Measurements from ENCODE around the gene ZNF827. TPM values are rescaled to one million over a fixed set of nuclear protein-coding genes. Genes with fewer than 3 reads are reported as not detected.
"Not testable (repeated sequence)": the region's sequence is repeated elsewhere in the genome, so short reads cannot be mapped to it uniquely, and the experiment has no call there.

Gene ZNF827
- total RNA-seq, 2 donors from 2014 or later, result 11.8 to 40.5 TPM

DNA sequence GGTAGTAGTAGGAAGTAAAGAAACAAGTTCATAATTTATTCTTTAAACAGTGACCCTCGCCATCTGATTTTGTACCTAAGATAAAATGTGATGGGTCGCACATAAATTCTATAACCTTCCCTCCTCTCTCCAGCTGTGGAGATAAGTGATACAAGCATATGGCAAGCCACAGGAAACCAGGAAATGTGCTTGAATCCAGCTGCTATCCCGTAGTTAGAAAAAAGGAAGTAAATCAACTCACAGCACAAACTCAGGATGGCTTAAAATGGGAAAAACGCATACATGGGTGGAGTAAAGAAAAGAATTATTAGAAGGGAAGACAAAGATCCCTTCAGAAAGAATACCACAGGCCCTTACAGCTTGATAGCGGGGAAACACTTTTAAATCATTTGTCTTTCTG is 78.2 kb downstream of the ZNF827 start:
- no peak overlapping the region for H3K4me3 Mint-ChIP-seq
- no peaks in the 10 kb centered on the region for H3K27me3 Mint-ChIP-seq
- peaks cover 2 to 3% of the 10 kb centered on the region in 2 donors for H3K4me1 Mint-ChIP-seq (ENCODE audit: low read depth in 2 of 2)
- H3K36me3 Mint-ChIP-seq, result no peaks in the 10 kb centered on the region
- ATAC-seq, result no peak
- H3K9me3 Mint-ChIP-seq, result no peaks in the 10 kb centered on the region
- H3K27ac Mint-ChIP-seq, result no peak overlapping the region
- no peak for DNase-seq (ENCODE audit: low spot score)

DNA sequence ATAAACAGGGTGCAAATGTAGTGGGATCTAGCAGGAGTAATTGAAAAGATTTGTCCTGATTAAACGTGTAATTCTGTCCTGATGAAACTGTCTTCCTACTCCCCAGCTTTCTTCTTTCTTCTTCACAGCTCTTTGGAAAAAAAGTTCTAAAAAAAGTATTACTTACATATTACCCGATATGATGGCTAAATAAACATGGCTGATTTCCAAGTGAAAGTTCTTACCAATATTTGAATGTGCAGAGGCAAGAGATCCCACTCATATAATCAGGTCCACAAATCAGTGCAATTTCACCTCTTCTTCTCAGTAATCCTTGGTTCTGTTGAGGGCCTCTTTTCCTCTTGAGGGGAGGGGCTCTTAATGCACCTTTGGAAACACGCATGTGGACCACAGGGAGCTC is 78.7 kb downstream of the ZNF827 start:
- Mint-ChIP-seq H3K9me3 (no peaks in the 10 kb centered on the region), H3K4me1 (ENCODE audit: low read depth in 2 of 2) (no peaks in the 10 kb centered on the region), H3K36me3 (no peaks in the 10 kb centered on the region), H3K4me3 (no peak overlapping the region), H3K27ac (no peak overlapping the region), H3K27me3 (no peaks in the 10 kb centered on the region)
- ATAC-seq (no peak), DNase-seq (ENCODE audit: low spot score) (no peak)

DNA sequence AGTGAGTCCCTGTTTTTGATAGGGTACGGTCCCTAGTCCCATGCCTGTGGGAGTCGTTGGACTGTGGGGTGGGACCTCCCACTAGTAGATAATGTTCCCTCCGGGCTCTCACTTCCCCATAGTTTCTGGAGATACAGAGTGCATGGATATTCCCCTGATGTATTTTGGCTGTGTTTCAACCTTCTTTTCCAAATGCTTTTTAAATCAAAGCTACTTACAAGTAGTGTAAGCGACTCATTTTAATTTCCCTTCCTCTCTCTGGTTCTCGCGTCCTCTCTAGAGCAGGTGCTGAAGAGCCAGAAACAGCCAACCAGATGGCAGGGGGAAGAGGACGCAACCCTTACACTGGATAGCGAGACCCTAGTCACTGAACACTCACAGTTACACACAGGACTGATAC is 79.2 kb downstream of the ZNF827 start:
- no peaks in the 10 kb centered on the region for H3K4me1 Mint-ChIP-seq (ENCODE audit: low read depth in 2 of 2)
- no peak overlapping the region for H3K4me3 Mint-ChIP-seq
- no peaks in the 10 kb centered on the region for H3K27me3 Mint-ChIP-seq
- DNase-seq (ENCODE audit: low spot score) (no peak), ATAC-seq (no peak)
- no peaks in the 10 kb centered on the region for H3K9me3 Mint-ChIP-seq
- H3K27ac Mint-ChIP-seq, result no peak overlapping the region
- H3K36me3 Mint-ChIP-seq, result no peaks in the 10 kb centered on the region

DNA sequence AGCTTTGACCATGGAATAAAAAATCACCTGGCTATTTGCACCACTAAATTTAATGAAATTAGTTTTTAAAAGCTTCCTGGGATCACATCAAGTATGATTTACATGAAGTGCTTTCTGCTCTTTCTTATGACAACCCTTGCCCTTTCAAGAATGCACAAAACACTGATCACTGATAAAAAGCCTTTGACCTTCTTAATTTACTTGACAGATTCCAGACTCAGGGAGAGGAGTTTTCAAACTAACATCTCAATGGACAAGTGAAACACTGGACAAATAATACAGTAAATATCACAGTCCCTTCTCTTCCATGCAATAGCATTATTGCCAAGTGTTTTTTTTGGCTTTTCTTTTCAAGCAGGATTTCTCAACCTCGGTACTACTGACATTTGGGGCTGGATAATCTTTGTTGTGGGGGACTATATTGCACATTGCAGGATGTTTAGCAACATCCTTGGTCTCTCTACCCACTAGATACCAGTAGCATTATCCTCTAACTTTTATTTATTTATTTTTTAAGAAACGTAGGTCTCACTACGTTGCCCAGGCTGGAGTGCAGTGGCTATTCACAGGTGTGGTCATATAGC is 86.3 kb downstream of the ZNF827 start:
- H3K27ac Mint-ChIP-seq, result peak overlapping the region in 1 of 2 donors; percentile 41
- ATAC-seq, result no peak
- no peaks in the 10 kb centered on the region for H3K27me3 Mint-ChIP-seq
- H3K9me3 Mint-ChIP-seq, result no peaks in the 10 kb centered on the region
- no peak for DNase-seq (ENCODE audit: low spot score)
- H3K36me3 Mint-ChIP-seq, result no peaks in the 10 kb centered on the region
- H3K4me1 Mint-ChIP-seq (ENCODE audit: low read depth in 2 of 2), result peaks cover 3 to 15% of the 10 kb centered on the region in 2 donors
- H3K4me3 Mint-ChIP-seq, result no peak overlapping the region

DNA sequence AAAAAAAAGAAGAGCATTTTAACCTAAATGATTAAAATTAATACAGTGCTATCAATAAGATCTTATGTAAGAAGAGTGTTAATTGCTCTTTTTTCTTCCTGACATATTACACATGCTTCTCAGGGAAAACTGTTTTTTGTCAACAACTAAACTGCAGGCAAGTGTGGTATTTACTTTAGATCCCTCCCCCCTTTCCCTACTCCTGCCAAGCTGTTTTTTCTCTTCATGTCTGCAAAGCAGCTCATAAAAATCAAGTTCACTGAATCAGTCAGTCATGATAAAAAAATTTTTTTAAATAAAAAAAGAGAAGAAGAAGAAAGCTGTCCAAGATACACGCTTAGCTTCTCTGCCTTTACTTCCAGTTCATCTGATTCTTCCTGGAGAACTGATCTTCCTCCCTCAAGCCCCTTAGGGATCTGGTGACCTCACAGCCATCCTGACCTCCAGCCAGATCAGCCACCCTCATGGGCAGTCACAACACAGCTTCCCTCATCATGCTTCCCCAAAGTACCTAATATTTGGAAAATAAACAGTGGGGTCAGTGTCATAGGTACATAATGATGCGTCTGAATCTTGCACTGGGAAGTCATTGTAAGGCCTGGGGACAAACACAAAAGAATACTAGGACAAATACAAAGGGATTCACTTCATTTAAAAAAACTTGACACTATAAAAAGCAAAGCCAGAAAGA is 87.0 kb downstream of the ZNF827 start:
- Mint-ChIP-seq H3K4me3 (no peak overlapping the region), H3K27me3 (no peaks in the 10 kb centered on the region), H3K4me1 (ENCODE audit: low read depth in 2 of 2) (peaks cover 3 to 15% of the 10 kb centered on the region in 2 donors), H3K27ac (peak overlapping the region in 1 of 2 donors; percentile 41), H3K9me3 (no peaks in the 10 kb centered on the region), H3K36me3 (no peaks in the 10 kb centered on the region)
- no peak for DNase-seq (ENCODE audit: low spot score)
- no peak for ATAC-seq

DNA sequence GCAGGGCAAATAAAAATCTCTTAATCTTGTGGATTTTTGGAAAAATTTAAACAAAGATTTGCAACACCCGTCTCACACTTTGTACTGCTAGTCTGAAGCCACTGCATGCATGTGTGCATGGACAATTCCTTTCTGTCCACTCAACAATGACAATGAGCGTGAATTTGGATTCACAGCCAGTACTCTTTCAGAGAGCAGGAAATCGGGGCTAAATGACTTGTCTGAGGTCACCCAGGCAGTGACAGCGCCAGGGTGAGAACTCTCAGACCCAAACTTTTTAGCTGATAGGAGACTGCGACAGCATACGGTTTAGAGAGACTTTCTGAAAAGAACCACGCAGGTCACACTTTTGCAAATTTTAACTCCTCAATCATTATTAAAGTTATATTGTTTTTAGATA is 90.9 kb downstream of the ZNF827 start:
- H3K4me1 Mint-ChIP-seq (ENCODE audit: low read depth in 2 of 2), result peaks cover 16 to 26% of the 10 kb centered on the region in 2 donors
- H3K4me3 Mint-ChIP-seq, result no peak overlapping the region
- DNase-seq (ENCODE audit: low spot score) (no peak), ATAC-seq (peak in 1 of 2 donors; percentile 62)
- no peaks in the 10 kb centered on the region for H3K27me3 Mint-ChIP-seq
- no peak overlapping the region for H3K27ac Mint-ChIP-seq
- H3K9me3 Mint-ChIP-seq, result no peaks in the 10 kb centered on the region
- peaks cover 6% of the 10 kb centered on the region for H3K36me3 Mint-ChIP-seq

DNA sequence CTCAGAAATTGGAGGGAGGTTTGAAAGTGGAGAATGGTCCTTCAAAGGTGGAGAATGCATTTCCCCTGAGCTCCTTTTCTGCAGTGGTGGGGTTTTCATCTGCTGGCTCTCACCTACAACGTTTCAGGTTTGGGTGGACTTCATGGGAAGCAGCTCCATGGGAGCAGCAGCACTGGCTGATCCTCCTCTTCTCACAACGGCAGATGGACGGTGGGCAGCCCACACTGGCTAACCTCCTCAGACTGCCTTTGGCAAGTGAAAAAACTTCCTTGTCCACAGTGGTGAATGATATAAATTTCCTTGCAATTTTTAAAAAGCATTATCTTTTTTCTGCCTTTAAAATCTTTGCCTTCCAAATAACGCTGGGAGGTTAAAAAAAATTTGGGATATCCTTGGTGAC is 93.5 kb downstream of the ZNF827 start:
- no peak for DNase-seq (ENCODE audit: low spot score)
- H3K9me3 Mint-ChIP-seq, result no peaks in the 10 kb centered on the region
- H3K4me3 Mint-ChIP-seq, result no peak overlapping the region
- H3K36me3 Mint-ChIP-seq, result peaks cover 6% of the 10 kb centered on the region
- H3K27ac Mint-ChIP-seq, result peak overlapping the region in 1 of 2 donors; percentile 43
- H3K4me1 Mint-ChIP-seq (ENCODE audit: low read depth in 2 of 2), result peaks cover 12 to 16% of the 10 kb centered on the region in 2 donors
- no peak for ATAC-seq
- H3K27me3 Mint-ChIP-seq, result no peaks in the 10 kb centered on the region

DNA sequence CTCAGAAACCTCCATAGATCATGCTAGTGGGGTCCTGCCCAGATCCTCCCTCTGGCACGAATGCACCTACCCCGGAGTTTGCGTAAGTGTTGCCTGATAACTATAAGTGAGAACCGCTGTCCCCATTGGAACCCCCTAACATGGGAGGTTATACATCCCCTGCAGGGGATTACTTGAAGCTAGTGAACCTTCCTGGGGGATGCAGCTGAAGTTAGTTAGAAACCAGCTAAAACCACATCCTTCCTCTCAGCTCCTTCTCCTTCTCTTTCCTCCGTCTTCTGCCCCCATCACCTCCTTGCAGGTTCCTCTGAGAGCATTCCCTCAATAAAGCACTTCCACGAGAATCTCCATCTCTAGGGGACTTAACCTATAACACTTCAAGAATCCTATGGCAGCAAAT is 95.0 kb downstream of the ZNF827 start:
- peak overlapping the region; percentile 41 for H3K4me3 Mint-ChIP-seq
- no peak for DNase-seq (ENCODE audit: low spot score)
- peaks cover 12 to 16% of the 10 kb centered on the region in 2 donors for H3K4me1 Mint-ChIP-seq (ENCODE audit: low read depth in 2 of 2)
- H3K36me3 Mint-ChIP-seq, result peaks cover 6% of the 10 kb centered on the region
- H3K27me3 Mint-ChIP-seq, result no peaks in the 10 kb centered on the region
- H3K9me3 Mint-ChIP-seq, result no peaks in the 10 kb centered on the region
- ATAC-seq, result peak; percentile 36 to 42
- H3K27ac Mint-ChIP-seq, result peak overlapping the region; percentile 32 to 57

DNA sequence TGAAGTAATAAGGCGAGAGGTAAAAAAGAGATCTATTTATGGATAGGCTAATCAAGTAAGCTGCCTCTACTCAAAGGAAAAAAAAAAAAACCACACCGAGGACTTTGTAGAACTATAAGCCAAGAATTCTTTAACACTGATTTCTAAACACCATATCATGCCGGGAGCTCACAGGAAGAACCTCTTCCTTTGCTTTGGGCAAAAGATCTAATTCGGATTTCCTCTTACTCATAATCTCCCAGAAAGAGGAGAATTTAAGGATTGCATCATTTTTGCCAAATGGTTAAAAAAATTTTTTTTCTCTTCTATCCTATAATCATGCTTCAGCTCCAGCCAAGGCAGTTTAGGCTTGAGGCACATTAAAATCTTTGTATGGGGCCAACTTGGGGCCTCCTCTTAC is 95.5 kb downstream of the ZNF827 start:
- no peak for DNase-seq (ENCODE audit: low spot score)
- H3K27me3 Mint-ChIP-seq, result no peaks in the 10 kb centered on the region

DNA sequence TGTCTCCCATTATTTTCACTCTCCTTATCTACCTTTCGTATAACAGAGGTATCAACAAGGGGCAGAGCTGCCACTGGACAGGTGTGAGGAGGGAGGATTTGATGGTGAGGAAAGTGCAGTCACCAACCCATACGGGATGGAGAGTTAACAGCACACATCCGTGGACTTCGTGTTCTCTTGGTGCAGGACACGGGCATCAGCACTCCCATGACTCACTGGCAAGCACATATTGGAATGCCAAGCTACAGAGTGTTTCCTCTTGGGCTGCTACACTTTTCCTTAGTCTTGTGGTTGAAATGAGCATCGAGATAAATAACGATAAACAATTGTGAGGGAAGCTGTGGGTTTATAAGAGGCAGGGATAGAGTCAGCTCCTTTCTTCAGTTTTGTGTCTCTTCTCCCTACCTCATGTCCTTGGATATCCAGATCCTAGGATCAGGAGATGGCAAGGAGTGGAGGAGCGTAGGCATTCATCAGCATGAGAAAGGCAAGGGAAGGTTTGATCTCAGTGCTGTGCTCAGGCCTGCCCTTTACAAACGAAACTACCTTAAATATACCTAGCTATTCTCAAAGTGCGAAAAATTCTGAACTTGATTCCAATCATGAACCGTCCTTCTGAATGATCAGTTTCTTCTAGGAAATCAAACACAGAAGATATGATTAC is 96.3 kb downstream of the ZNF827 start:
- Mint-ChIP-seq H3K9me3 (no peaks in the 10 kb centered on the region), H3K4me3 (no peak overlapping the region), H3K36me3 (peaks cover 6% of the 10 kb centered on the region), H3K27ac (no peak overlapping the region), H3K27me3 (no peaks in the 10 kb centered on the region), H3K4me1 (ENCODE audit: low read depth in 2 of 2) (peaks cover 12 to 14% of the 10 kb centered on the region in 2 donors)
- no peak for DNase-seq (ENCODE audit: low spot score)
- ATAC-seq, result no peak

More for the DNA sequence above, 95.5 kb downstream of the ZNF827 start:
- Mint-ChIP-seq H3K9me3 (no peaks in the 10 kb centered on the region), H3K4me3 (no peak overlapping the region), H3K27ac (peak overlapping the region; percentile 32 to 57), H3K36me3 (peaks cover 6% of the 10 kb centered on the region), H3K4me1 (ENCODE audit: low read depth in 2 of 2) (peaks cover 12 to 16% of the 10 kb centered on the region in 2 donors)
- no peak for ATAC-seq

DNA sequence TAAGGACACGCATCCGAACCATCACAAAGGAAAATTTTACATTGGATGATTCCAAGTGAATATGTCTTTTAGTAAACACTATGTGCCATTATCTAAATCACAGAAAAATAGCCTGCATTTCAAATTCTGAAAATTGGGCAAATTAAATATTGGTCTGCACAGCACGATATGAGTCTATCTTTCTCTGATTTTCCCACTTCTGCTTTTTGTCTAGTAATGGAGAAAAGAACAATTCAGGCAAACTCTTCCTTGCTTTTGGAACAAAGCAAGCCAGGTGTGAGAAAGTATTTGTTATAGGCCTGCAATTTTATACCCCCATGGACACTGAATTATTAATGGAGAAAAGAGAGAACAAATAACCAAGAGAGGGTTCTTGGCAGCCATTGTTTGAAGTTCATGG is 97.8 kb downstream of the ZNF827 start:
- no peak overlapping the region for H3K27ac Mint-ChIP-seq
- no peak overlapping the region for H3K4me3 Mint-ChIP-seq
- peaks cover 6% of the 10 kb centered on the region for H3K36me3 Mint-ChIP-seq
- H3K9me3 Mint-ChIP-seq, result no peaks in the 10 kb centered on the region
- ATAC-seq, result no peak
- DNase-seq (ENCODE audit: low spot score), result no peak
- peaks cover 12 to 14% of the 10 kb centered on the region in 2 donors for H3K4me1 Mint-ChIP-seq (ENCODE audit: low read depth in 2 of 2)
- H3K27me3 Mint-ChIP-seq, result no peaks in the 10 kb centered on the region

DNA sequence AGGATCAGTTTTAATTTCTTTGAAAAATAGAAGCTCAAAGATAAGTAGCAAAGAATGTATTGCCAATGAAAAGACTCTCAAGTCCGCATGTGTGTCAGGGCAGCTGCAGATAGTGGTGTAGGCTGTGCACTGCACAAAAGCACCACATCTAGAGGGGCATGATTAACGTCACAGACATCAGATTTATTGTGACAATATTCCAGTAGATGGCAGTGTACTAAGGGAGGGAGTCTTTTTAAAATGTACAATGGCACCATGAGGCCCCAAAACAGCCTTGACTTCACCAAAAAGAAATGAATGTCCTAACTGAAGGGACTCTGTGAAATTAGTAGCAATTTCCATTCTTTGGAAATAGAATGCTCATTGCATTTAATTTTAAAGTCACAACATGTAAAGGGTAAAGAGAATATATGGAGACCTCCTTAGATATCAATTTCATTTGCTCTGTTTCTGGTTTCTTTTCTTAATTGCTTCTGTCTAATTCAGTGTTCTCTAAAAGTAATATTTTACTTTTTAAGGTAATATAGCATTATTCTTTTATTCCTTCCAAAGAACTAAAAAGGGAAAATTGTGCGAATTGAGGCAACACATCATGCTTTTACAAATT is 98.4 kb downstream of the ZNF827 start:
- no peak overlapping the region for H3K4me3 Mint-ChIP-seq
- H3K4me1 Mint-ChIP-seq (ENCODE audit: low read depth in 2 of 2), result peaks cover 12 to 14% of the 10 kb centered on the region in 2 donors
- H3K36me3 Mint-ChIP-seq, result peaks cover 6% of the 10 kb centered on the region
- DNase-seq (ENCODE audit: low spot score), result no peak
- no peaks in the 10 kb centered on the region for H3K27me3 Mint-ChIP-seq
- no peaks in the 10 kb centered on the region for H3K9me3 Mint-ChIP-seq
- ATAC-seq, result peak in 1 of 2 donors; percentile 80
- H3K27ac Mint-ChIP-seq, result no peak overlapping the region

DNA sequence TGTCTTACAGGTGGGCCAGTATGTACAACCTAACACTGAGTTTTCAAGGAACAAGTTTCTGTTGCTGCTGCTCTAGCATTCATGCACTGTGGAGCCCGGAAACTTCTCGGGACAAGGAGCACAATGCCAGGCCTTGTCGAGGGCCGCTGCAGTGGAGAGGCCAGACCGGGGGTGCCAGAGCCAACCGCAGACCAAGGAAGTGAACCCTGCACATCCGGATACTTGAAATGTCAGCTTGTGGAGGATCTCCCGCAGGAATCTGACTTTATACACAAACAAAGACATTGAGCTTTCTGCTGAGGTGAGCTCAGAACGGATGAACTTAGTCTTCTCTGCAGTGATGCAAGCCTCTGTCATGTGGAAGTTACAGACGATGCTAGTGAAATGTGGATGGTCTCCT is 99.5 kb downstream of the ZNF827 start:
- Mint-ChIP-seq H3K9me3 (no peaks in the 10 kb centered on the region), H3K27me3 (no peaks in the 10 kb centered on the region), H3K4me1 (ENCODE audit: low read depth in 2 of 2) (peaks cover 10 to 12% of the 10 kb centered on the region in 2 donors), H3K36me3 (no peaks in the 10 kb centered on the region), H3K4me3 (no peak overlapping the region), H3K27ac (peak overlapping the region in 1 of 2 donors; percentile 55)
- DNase-seq (ENCODE audit: low spot score) (no peak), ATAC-seq (no peak)

DNA sequence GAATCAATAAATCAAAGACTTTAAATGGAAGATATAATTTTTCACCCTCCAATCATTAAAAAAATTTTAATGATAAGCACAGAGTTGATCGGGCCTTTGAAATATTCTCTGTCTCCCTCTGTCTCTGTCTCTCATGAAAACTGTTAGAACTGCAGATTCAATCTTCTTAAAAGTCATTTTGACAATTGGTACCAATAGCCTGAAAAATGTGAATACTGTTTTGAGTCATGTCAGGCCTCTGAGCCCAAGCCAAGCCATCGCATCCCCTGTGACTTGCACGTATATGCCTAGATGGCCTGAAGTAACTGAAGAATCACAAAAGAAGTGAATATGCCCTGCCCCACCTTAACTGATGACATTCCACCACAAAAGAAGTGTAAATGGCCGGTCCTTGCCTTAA is 106.2 kb downstream of the ZNF827 start:
- peak overlapping the region in 1 of 2 donors; percentile 48 for H3K27ac Mint-ChIP-seq
- not testable (repeated sequence) for H3K4me3 Mint-ChIP-seq; H3K9me3 Mint-ChIP-seq; H3K27me3 Mint-ChIP-seq; DNase-seq (ENCODE audit: low spot score); H3K36me3 Mint-ChIP-seq
- peaks cover 7 to 47% of the 10 kb centered on the region in 2 donors for H3K4me1 Mint-ChIP-seq (ENCODE audit: low read depth in 2 of 2)
- peak in 1 of 2 donors; percentile 60 for ATAC-seq
